Loucy (cell line): ENCODE measurements around the gene MAN1C1.

ENCODE experiments used
- CTCF ChIP-seq: fragments of 200-600 bp; sonication (generic); conservative IDR thresholded peaks from 2 replicates; pipeline ENCODE4 v1.5.1; 2014; ENCODE audit warnings: mild to moderate bottlenecking, antibody characterized with exemption, low read length
- EZH2phosphoT487 ChIP-seq: fragments of 200-600 bp; IDR thresholded peaks from 2 replicates; pipeline ENCODE4 v1.6.1; 2018; ENCODE audit warnings: antibody characterized with exemption, mild to moderate bottlenecking, moderate library complexity, borderline replicate concordance

DNA sequence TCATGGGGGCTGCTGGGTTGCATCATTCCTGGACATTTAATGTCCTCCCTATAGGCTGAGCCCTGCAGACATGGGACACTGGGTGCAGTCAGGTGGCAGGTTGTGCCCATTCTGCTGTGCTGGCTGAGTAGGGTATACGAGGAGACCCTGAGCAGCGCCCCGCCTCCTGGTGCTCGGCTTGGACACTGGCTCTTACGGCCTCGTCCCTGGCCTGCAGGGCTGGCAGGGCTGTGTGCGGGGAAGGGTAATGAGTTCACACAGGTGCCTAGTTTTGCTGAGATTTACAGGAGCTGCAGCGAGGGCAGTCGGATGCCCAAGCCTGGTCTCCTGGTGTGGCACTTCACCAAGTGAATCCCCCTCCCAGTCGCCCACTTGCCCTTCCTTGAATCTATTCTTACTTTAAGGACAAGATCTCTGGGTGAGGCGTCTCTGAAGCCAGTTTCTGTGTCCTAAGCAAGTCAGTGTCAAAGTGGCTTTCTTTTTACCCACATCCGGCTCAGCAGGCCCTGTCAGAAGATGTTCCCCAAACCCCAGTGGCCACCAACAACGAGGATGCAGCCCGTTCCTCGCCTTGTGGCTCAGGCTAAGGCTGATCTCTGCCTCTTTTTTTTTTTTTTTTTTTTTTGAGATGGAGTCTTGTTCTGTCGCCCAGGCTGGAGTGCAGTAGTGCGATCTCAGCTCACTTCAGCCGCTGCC is 73.2 kb downstream of the MAN1C1 start:
- TF ChIP-seq CTCF (no peak), EZH2phosphoT487 (no peak)
